ENCODE measurements around the gene EPB41L4B. TPM values are rescaled to one million over a fixed set of nuclear protein-coding genes. Genes with fewer than 3 reads are reported as not detected.
A peak's percentile ranks its signal among the peaks of the same experiment; 100 is the strongest.

The EPB41L4B gene
- total RNA-seq, 1 experiment from 2014 or later = 2.1 TPM

DNA sequence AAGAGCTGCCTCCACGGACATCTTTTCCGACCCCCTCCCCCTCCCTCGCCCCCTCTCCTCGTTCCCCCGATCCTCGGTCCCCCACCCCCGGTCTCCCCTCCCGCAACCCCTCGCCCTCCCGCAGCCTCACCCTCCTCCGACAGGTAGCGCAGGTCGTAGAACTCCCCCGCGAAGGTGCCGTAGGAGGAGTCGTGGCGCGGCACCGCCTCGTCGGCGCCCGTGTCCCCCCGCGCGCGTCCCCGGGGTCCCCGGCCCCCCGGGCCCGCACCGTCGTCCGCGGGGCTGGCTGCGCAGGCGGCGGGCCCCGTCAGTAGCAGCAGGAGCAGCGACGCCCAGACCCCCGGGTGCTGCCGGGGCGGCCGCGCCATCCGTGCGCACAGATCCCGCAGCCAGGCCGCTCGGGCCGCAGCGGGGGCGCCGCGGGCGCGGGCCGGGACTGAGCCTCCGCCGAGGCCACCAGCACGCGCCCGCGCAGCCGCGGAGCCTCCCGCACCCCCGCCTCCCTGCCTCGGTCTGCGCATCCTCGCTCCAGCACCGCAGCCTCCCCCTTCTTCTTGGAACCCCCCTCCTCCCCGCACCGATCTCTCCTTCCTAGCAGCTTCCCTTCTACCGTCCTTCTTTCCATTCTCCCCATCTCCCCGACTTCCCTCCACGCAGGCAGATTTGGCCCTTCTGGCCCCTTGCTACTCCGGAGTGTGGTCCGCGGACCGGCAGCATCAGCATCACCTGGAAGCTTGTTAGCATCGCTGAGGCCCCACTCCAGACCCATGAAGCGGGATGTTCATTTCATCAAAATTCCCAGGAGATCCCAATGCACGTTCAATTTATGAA is 153.9 kb downstream of the EPB41L4B start, which contains the start of gene FRRS1L:
Gene FRRS1L (minus strand): TSS at position 479 of the 831 bp plus-strand sequence. CDS start 111 bp downstream, at position 368.
- DNase-seq (ENCODE audit: low read depth) = no peak

DNA sequence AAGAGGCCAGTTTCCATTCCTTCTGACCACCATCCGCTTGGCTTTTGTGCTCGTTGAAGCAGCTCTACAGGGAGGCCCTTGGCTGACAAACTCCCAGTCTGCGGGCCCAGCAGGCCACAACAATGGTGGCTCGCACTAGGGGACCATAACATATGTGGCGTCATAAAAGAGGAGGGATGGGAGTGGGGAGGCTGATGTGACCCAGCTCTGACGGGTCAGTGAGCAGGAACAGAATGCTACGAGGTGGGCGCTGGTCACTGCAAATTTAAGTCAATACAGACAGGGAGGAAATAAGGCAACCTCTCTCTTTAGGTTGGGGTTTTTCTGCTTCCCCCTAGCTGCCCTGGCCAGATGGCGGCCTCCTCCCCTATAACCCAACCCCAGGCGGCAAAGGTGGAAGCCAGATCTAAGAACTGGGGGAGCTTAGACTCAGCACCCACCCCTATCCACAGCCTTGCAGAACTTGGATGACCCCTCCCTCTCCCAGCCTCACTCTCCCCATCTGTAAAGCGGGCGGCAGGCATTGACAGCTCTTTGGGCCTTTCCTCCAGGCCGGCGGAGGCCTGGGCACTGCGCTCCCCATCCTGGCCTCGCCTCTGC is 154.6 kb downstream of the EPB41L4B start:
- DNase-seq (ENCODE audit: low read depth) = no peak

- no peak for DNase-seq (ENCODE audit: low read depth)
These were observed 156.8 kb downstream of the EPB41L4B start for GRCh38 chr9:109164042-109164441.

- DNase-seq (ENCODE audit: low read depth) = no peak
These were observed 157.7 kb downstream of the EPB41L4B start for GRCh38 chr9:109163194-109163593.

GRCh38 chr9:109162677-109163076 is 158.2 kb downstream of the EPB41L4B start:
- no peak for DNase-seq (ENCODE audit: low read depth)

DNA sequence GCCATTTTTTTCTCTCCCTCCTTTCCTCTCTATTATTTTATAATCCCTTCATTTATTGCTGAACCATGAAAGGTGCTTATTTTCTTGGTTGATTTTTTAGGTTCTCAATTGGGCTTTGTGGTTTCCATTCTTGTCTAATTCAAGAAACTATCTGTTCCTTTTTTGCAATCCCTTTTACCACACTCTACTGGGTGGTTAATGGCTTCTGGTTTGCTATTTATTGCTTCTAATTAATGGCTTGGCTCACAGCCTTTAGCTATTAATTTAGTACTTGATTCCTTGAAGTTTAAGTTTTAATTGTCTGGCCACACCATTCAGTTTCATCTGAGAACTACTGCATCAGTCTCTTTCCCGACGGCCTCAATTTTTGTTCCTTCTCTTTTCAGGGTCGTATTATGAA is 159.4 kb downstream of the EPB41L4B start:
- DNase-seq (ENCODE audit: low read depth) = no peak

- DNase-seq (ENCODE audit: low read depth) = no peak
These were observed 161.3 kb downstream of the EPB41L4B start for GRCh38 chr9:109159583-109159982.

- no peak for DNase-seq (ENCODE audit: low read depth)
These were observed 162.2 kb downstream of the EPB41L4B start for GRCh38 chr9:109158651-109159050.

DNA sequence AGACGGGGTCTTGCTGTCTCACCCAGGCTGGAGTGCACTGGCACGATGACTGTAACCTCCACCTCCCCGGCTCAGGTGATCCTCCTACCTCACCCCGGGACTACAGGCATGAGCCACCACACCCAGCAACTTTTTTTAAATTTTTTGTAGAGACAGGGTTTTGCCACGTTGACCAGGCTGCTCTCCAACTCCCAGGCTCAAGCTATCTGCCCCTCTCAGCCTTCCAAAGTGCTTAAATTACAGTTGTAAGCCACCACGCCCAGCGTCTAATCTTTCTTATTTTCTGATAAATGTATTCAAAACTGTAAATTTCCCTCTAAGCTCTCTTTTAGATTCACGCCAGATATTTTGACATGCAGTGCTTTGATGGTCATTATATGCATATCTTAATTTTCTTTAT is 164.2 kb downstream of the EPB41L4B start:
- no peak for DNase-seq (ENCODE audit: low read depth)

GRCh38 chr9:109150925-109151545 is 169.8 kb downstream of the EPB41L4B start:
- no peak for DNase-seq (ENCODE audit: low read depth)

DNA sequence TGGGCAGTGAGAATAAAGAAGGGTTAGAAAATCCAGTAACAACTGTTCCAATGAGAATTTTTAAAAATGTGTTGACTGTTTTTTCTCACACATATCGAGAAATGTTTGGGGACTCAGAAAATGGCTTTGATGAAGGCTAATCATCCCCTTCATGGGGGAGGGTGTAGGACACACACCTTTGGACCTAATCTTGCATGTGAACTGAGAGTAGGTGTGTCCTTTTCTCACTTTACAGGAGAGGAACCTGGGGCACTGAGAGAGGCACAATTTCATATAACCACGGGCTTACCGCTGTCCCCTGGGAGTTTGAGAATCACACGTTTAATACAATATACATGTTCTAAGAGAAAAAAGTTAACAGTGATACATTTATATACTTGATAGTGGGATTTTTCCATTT is 171.1 kb downstream of the EPB41L4B start:
- no peak for DNase-seq (ENCODE audit: low read depth)

DNA sequence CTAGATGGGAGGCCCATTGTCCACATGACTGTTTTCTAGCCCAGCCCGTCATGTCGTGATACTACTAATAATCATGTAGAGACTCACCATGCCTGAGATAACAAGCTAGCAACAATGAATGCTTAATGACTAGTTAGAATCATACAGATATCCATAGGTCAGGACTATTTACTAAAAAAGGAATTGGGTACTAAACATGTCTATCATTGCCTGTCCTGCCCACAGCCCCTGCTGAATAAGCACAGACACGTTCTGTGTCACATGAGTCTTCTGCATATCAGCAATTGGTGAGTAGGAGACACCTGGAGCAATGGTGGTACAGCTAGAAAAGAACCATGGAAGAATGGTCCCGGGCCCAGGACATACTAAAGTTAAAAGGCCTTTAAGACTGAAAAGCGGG is 171.8 kb downstream of the EPB41L4B start:
- DNase-seq (ENCODE audit: low read depth) = no peak

GRCh38 chr9:109145051-109145450 is 175.8 kb downstream of the EPB41L4B start:
- DNase-seq (ENCODE audit: low read depth) = no peak

GRCh38 chr9:109143881-109144562 is 176.8 kb downstream of the EPB41L4B start:
- DNase-seq (ENCODE audit: low read depth) = peak; percentile 52

DNA sequence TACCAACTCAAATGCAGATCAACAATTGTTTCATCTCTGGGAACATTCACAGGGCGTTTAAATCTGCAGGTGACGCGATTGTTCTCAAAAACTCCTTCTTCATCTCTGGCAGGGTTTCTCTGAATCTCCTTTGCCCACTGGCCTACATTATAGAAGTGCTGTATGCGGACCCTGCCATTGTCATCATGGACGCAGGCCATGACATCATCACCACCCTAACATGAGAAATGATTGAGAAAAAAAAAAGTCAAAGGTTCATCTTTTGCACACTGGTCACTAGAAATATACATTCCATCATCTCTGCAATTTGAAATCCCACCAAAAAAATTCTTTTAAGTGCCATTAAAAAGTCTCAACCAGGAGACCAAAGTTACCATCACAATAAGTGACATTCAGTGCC is 179.5 kb downstream of the EPB41L4B start:
- DNase-seq (ENCODE audit: low read depth) = no peak

DNA sequence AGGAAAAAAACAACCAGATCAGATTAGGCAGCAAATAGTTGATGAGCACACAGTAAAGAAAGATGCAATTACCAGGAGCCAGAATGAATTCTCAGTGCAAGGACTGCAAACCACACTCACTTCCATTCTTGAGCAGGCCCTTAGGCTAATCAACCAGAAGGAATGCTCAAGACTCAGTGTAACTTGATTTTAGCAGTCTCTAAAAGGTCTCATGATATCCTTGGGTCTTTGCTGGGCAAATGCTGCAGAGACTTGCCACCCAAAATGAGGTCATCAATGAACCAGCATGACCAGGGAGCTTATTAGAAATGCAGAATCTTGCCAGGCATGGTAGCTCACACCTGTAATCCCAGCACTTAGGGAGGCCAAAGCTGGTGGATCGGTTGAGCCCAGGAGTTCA is 181.0 kb downstream of the EPB41L4B start:
- no peak for DNase-seq (ENCODE audit: low read depth)

- DNase-seq (ENCODE audit: low read depth) = no peak
These were observed 182.4 kb downstream of the EPB41L4B start for GRCh38 chr9:109138421-109138820.

GRCh38 chr9:109134167-109134578 is 186.7 kb downstream of the EPB41L4B start:
- DNase-seq (ENCODE audit: low read depth) = no peak

DNA sequence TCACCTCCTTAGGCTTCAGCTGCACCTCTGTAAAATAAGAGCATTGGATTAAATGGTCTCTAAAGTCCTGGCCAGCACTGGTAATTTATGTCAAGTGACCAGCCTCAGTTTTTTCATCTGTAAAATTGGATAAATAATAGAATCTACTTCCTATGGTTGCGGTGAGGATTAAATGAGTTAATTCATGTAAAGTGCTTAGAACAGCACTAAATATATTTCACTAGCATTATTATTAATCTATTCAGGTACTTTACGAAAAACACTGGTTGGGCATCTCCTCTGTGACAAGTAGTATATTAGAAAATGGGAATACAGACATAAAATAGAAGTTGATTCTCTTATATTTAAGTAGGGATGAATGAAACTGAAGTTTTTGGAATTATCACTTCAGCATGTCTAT is 187.3 kb downstream of the EPB41L4B start:
- DNase-seq (ENCODE audit: low read depth) = no peak

DNA sequence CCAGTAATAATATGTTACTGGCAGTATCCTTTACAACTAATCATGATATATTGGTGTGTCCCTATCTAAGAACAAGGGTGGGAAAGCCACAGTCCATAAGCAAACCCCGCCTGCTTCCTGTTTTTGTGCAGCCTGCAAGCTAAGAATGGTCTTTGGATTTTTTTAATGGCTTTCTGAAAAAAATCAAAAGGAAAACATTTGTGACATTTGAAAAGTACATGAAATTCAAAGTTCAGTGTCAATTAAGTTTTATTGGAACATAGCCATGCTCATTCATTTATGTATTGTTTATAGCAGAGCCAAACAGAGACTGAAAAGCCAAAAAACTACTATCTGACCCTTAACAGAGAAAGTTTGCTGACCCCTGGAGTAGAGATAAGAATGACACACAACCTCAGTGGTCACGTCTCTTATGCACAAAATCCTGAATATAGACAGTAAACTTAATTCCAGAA is 188.3 kb downstream of the EPB41L4B start:
- DNase-seq (ENCODE audit: low read depth) = no peak

DNA sequence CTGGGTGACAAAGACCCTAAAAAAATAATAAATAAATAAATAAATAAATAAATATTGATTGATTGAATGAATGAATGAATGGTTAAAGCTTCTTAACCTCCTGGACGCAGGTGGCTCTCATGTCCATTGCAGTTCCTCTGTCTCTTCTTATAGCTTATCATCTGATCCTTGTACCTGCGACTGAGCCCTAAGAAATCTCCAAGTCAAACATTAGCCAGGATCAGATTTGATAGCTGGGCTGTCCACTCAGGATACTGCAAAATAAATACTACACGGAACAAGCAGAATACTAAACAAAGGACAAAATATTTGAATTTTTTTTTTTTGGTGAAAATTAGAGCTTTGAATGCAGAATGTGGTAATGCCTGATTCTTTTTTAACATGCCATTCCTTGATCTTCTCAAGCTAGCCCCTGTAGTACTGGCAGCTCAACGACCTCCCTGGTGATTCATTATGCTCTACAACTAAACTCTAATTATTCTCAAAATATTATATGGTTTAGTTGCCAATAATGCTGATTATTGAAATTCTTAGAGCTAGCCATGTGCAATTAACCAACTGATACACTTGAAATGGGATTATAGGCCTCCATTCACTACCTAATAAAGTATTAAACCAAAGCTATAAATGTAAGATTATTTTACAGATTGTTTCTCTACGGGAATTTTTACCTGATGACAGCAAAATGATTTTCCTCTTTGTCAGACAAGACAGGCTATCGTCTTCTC is 191.2 kb downstream of the EPB41L4B start:
- no peak for DNase-seq (ENCODE audit: low read depth)

Measured in LHCN-M2 (cell line).